GM12878 (cell line): Measurements from ENCODE around the gene PDE7B. TPM values are rescaled to one million over a fixed set of nuclear protein-coding genes. Genes with fewer than 3 reads are reported as not detected.

Experiments used
- ATAC-seq: fragments of 200-7000 bp; cut with Tn5 transposase; 3 replicates; pipeline ENCODE4 v1.9.1; 2020; ENCODE audit warnings: mild to moderate bottlenecking, moderate library complexity
- BruUV-seq: library from RNA; stranded (reverse); fragments of 400-500 nt; replicated peaks from 2 replicates; lab custom pipeline; 2021; lab: Mats Ljungman, UMichigan
- CTCF ChIA-PET: fragments of 300-600 bp; sonication (Branson Sonifier 250); formaldehyde crosslinking; extraction: SDS; loops from one replicate; lab custom pipeline; 2021; ENCODE audit warnings: inconsistent platforms; lab: Yijun Ruan, JAX
- POLR2A ChIA-PET: fragments of 350-600 bp; formaldehyde crosslinking; extraction: SDS; loops from one replicate; lab custom pipeline; 2021; ENCODE audit warnings: inconsistent platforms; lab: Charles Lee
- RAD21 ChIA-PET: fragments of 300-600 bp; sonication (Branson Sonifier 250); formaldehyde crosslinking; loops from one replicate; lab custom pipeline; 2023; ENCODE audit warnings: antibody characterized with exemption; ENCODE audit not compliant: unreplicated experiment; lab: Charles Lee
- SMC1A ChIA-PET: fragments of 300-600 bp; sonication (Branson Sonifier 250); formaldehyde crosslinking; loops from one replicate; lab custom pipeline; 2023; ENCODE audit not compliant: unreplicated experiment, uncharacterized antibody; lab: Charles Lee
- DNase-seq: peaks from one replicate; pipeline ENCODE4 v3.0.0-alpha.2; 2011; ENCODE audit warnings: low read depth, low spot score
- FAIRE-seq: peaks from 3 replicates; lab custom pipeline; 2011; peaks lifted over from hg19 to GRCh38; lab: Jason Lieb, UNC
- H2AFZ ChIP-seq: 2 replicates; pipeline ENCODE4 v1.6.0; 2011; ENCODE audit warnings: low read depth, low read length, control low read depth; ENCODE audit not compliant: control insufficient read depth
- H3K27ac ChIP-seq: 2 replicates; pipeline ENCODE4 v1.5.1; 2011; ENCODE audit warnings: control low read depth; ENCODE audit not compliant: control insufficient read depth, insufficient read depth
- H3K27me3 ChIP-seq, 2 experiments: replicated peaks in 1 of 2; 2 replicates each; pipeline versions ENCODE4 v1.6.0 to v1.6.1; 2011; ENCODE audit warnings: low read length in 1 of 2; ENCODE audit not compliant: control insufficient read depth in 2 of 2, insufficient read depth in 2 of 2
- H3K36me3 ChIP-seq, 2 experiments: 2 replicates each; pipeline ENCODE4 v1.5.1; 2011; ENCODE audit warnings: low read length in 1 of 2; ENCODE audit not compliant: control insufficient read depth in 2 of 2, insufficient read depth in 2 of 2
- H3K4me1 ChIP-seq: 2 replicates; pipeline ENCODE4 v1.6.1; 2011; ENCODE audit warnings: mild to moderate bottlenecking, low read length, moderate library complexity, mixed read lengths; ENCODE audit not compliant: control insufficient read depth, insufficient read depth
- H3K4me2 ChIP-seq: 2 replicates; pipeline ENCODE4 v1.6.0; 2011; ENCODE audit warnings: control low read depth; ENCODE audit not compliant: control insufficient read depth, insufficient read depth
- H3K4me3 ChIP-seq: fragments of 200-600 bp; sonication (generic); 2 replicates; pipeline ENCODE4 v1.5.1; 2016
- H3K79me2 ChIP-seq: 2 replicates; pipeline ENCODE4 v1.6.0; 2011; ENCODE audit warnings: low read length; ENCODE audit not compliant: control insufficient read depth, insufficient read depth
- H3K9ac ChIP-seq: 2 replicates; pipeline ENCODE4 v1.8.0; 2011; ENCODE audit warnings: low read length, control low read depth, mixed read lengths; ENCODE audit not compliant: control insufficient read depth, insufficient read depth
- H3K9me3 ChIP-seq: replicated peaks from 3 replicates; pipeline ENCODE4 v1.5.1; 2011; ENCODE audit warnings: mild to moderate bottlenecking, low read length; ENCODE audit not compliant: control insufficient read depth, insufficient read depth
- H4K20me1 ChIP-seq: 2 replicates; pipeline ENCODE4 v1.6.0; 2011; ENCODE audit not compliant: control insufficient read depth, insufficient read depth
- ASH2L ChIP-seq: fragments of 300-600, 200-600 bp; sonication (generic); IDR thresholded peaks from 2 replicates; pipeline ENCODE4 v1.6.1; 2017; ENCODE audit warnings: low read depth, mild to moderate bottlenecking, borderline replicate concordance
- BRCA1 ChIP-seq: IDR thresholded peaks from 2 replicates; pipeline ENCODE4 v1.6.1; 2011; ENCODE audit warnings: low read depth, low read length, improper control_type of control experiment
- IRF4 ChIP-seq: IDR thresholded peaks from 2 replicates; pipeline ENCODE4 v1.6.1; 2011; ENCODE audit warnings: low read depth, low read length
- KDM1A ChIP-seq: fragments of 200-600 bp; sonication (generic); IDR thresholded peaks from 2 replicates; pipeline ENCODE4 v1.6.1; 2016; ENCODE audit warnings: borderline replicate concordance
- MXI1 ChIP-seq: fragments of 150-350 bp; IDR thresholded peaks from 2 replicates; pipeline ENCODE4 v1.6.1; 2011; ENCODE audit warnings: low read depth, mild to moderate bottlenecking, inconsistent platforms, low read length, improper control_type of control experiment
- MYC ChIP-seq: IDR thresholded peaks from 2 replicates; pipeline ENCODE4 v1.6.1; 2011; ENCODE audit warnings: mild to moderate bottlenecking, low read length, moderate library complexity, inconsistent platforms; ENCODE audit not compliant: insufficient read depth, insufficient replicate concordance, insufficient read length, severe bottlenecking
- NR2F1 ChIP-seq: fragments of 450-650 bp; conservative IDR thresholded peaks from 2 replicates; pipeline ENCODE4 v1.6.1; 2017; ENCODE audit warnings: mild to moderate bottlenecking
- RFX5 ChIP-seq: IDR thresholded peaks from 2 replicates; pipeline ENCODE4 v1.6.1; 2011; ENCODE audit warnings: low read depth, low read length, improper control_type of control experiment
- SREBF2 ChIP-seq: IDR thresholded peaks from 2 replicates; pipeline ENCODE4 v1.6.1; 2012; ENCODE audit warnings: mild to moderate bottlenecking, low read length
- SUPT20H ChIP-seq: IDR thresholded peaks from 2 replicates; pipeline ENCODE4 v1.6.1; 2011; ENCODE audit warnings: low read depth, mild to moderate bottlenecking, low read length, moderate library complexity, borderline replicate concordance; ENCODE audit not compliant: control insufficient read depth
- ZZZ3 ChIP-seq: IDR thresholded peaks from 2 replicates; pipeline ENCODE4 v1.6.1; 2011; ENCODE audit warnings: low read depth; ENCODE audit not compliant: control insufficient read depth, insufficient read length
- WGBS: methylation state at CpG from one replicate; pipeline ENCODE4 v1.1.6; 2016; ENCODE audit warnings: low lambda C conversion rate; ENCODE audit not compliant: insufficient replicate concordance, insufficient coverage; ENCODE audit errors: missing lambda C conversion rate; 5-methylcytosine and 5-hydroxymethylcytosine counted together
- in situ Hi-C: fragments of 300-500 bp; cut with MboI; formaldehyde crosslinking; loops from 9 replicates; pipeline ENCODE4 v1.14.3; 2018; ENCODE audit warnings: mixed read lengths
- intact Hi-C: fragments of 100-400 bp; cut with micrococcal nuclease; formaldehyde crosslinking; loops from one replicate; pipeline ENCODE4 v1.14.2; 2022; ENCODE audit not compliant: unreplicated experiment
- polyA plus RNA-seq, 11 experiments: library from polyadenylated mRNA; depleted of rRNA in 4 of 11; unstranded in 6 of 11; stranded (reverse) in 5 of 11; fragments of >200 nt; fragmentation: Nextera tagmentation in 4 of 11; fragmentation: Illumina TruSeq in 1 of 11; extraction: Ambion mirVana in 4 of 11; extraction: Trizol in 1 of 11; gene quantifications; 1 replicate in 1 of 11; 2 replicates in 10 of 11; pipeline versions ENCODE4 v1.2.1 to v1.2.3, GENCODE V29; 2011 to 2016; ENCODE audit warnings: inconsistent platforms in 2 of 11, missing spikeins in 2 of 11, low read depth in 1 of 11
- total RNA-seq, 4 experiments: library from RNA; depleted of rRNA in 3 of 4; stranded (reverse); fragments of >200 nt in 3 of 4; fragmentation: Illumina TruSeq in 1 of 4; extraction: Trizol in 1 of 4; gene quantifications; 2 replicates each; pipeline versions ENCODE4 v1.2.1 to v1.2.3, GENCODE V29; 2013 to 2021

PDE7B gene
- total and polyA plus RNA-seq, 10 of the 15 experiments (the other 5 are each of a cell fraction or from before 2014, with no cell fraction given) = not detected

GRCh38 chr6:136166815-136167214, 315.3 kb downstream of the PDE7B start (continued):
- no peak for TF ChIP-seq IRF4
- TF ChIP-seq MYC = no peak
- no peak for TF ChIP-seq ZZZ3
- TF ChIP-seq SUPT20H = no peak
- no peak for TF ChIP-seq ASH2L
- TF ChIP-seq BRCA1 = no peak

- SMC1A ChIA-PET = no interaction called here
- H3K36me3 ChIP-seq = no peaks in the 10 kb centered on the region
- H3K27me3 ChIP-seq = no peaks in the 10 kb centered on the region
- CTCF ChIA-PET = no interaction called here
- intact Hi-C loops = no loop called here
- no peaks in the 10 kb centered on the region for H3K79me2 ChIP-seq
- ATAC-seq (no peak), DNase-seq (no peak), FAIRE-seq (no peak)
- H4K20me1 ChIP-seq = no peaks in the 10 kb centered on the region
- TF ChIP-seq MXI1 (no peak), SUPT20H (no peak), RFX5 (no peak), SREBF2 (no peak), NR2F1 (no peak), KDM1A (no peak)
- H3K9me3 ChIP-seq = no peaks in the 10 kb centered on the region
- no peak overlapping the region for H3K4me2 ChIP-seq
- no peaks in the 10 kb centered on the region for H3K4me1 ChIP-seq
- H2AFZ ChIP-seq = no peak overlapping the region
- WGBS = 48% methylated on average over 2 of the region's 2 CpGs
- POLR2A ChIA-PET = no interaction called here
- RAD21 ChIA-PET = no interaction called here
- H3K27ac ChIP-seq = no peak overlapping the region
- no TSS peak for BruUV-seq
- H3K9ac ChIP-seq = no peak overlapping the region
- no peak overlapping the region for H3K4me3 ChIP-seq
- in situ Hi-C loops = no loop called here
Observed at GRCh38 chr6:136169394-136170148, 318.1 kb downstream of the PDE7B start.
